D721Med (cell line): ENCODE results near the gene RFX7.

Experiments
- DNase-seq: peaks from one replicate; pipeline ENCODE4 v3.0.0; 2011; ENCODE audit warnings: low spot score; ENCODE audit not compliant: insufficient read length
- FAIRE-seq: peaks from 2 replicates; lab custom pipeline; 2011; peaks lifted over from hg19 to GRCh38; lab: Jason Lieb, UNC
- CTCF ChIP-seq: IDR thresholded peaks from 2 replicates; pipeline ENCODE4 v1.5.1; 2012; ENCODE audit warnings: mild to moderate bottlenecking, control low read depth; ENCODE audit not compliant: insufficient read depth; ENCODE audit errors: missing control alignments

RFX7 gene

GRCh38 chr15:56248311-56248992 lies 4.8 kb upstream of the RFX7 start:
- no peak for FAIRE-seq
- DNase-seq, result no peak
- no peak for TF ChIP-seq CTCF

- FAIRE-seq (no peak), DNase-seq (no peak)
- no peak for TF ChIP-seq CTCF
Observed at GRCh38 chr15:56247266-56247665, 3.6 kb upstream of the RFX7 start.

GRCh38 chr15:56245871-56246814 lies 2.5 kb upstream of the RFX7 start:
- TF ChIP-seq CTCF, result peak; percentile 100
- DNase-seq (peak; percentile 40), FAIRE-seq (no peak)

GRCh38 chr15:56244811-56245576 lies 1.3 kb upstream of the RFX7 start:
- no peak for TF ChIP-seq CTCF
- no peak for FAIRE-seq
- no peak for DNase-seq

GRCh38 chr15:56244038-56244810 lies 545 bp upstream of the RFX7 start:
- no peak for FAIRE-seq
- TF ChIP-seq CTCF, result no peak
- no peak for DNase-seq

- DNase-seq (no peak), FAIRE-seq (no peak)
- TF ChIP-seq CTCF, result no peak
Observed at GRCh38 chr15:56242576-56243162, 1.0 kb downstream of the RFX7 start.
